ENCODE results near the gene APLP2. TPM values are rescaled to one million over a fixed set of nuclear protein-coding genes. Genes with fewer than 3 reads are reported as not detected.
"Not testable (repeated sequence)": the region's sequence is repeated elsewhere in the genome, so short reads cannot be mapped to it uniquely, and the experiment has no call there.

Gene APLP2
- total and polyA plus RNA-seq, 3 donors from 2014 or later, result 105 to 159 (median 130) TPM

GRCh38 chr11:130101661-130102060 is 32.0 kb downstream of the APLP2 start:
- no peak for DNase-seq
- peaks cover 16% of the 10 kb centered on the region for H3K4me1 ChIP-seq
- H3K9me3 ChIP-seq, result no peaks in the 10 kb centered on the region
- WGBS, 2 donors, result 92 to 93% methylated on average over 5 of the region's 5 CpGs
- H3K27ac ChIP-seq, result no peak overlapping the region
- intact Hi-C loops (cut with DNase I; ENCODE audit: low total_unique reads), result no loop called here
- TF ChIP-seq POLR2A (IDR thresholded peaks at IDR 0.05), result no peak
- TF ChIP-seq, protein P1, sequence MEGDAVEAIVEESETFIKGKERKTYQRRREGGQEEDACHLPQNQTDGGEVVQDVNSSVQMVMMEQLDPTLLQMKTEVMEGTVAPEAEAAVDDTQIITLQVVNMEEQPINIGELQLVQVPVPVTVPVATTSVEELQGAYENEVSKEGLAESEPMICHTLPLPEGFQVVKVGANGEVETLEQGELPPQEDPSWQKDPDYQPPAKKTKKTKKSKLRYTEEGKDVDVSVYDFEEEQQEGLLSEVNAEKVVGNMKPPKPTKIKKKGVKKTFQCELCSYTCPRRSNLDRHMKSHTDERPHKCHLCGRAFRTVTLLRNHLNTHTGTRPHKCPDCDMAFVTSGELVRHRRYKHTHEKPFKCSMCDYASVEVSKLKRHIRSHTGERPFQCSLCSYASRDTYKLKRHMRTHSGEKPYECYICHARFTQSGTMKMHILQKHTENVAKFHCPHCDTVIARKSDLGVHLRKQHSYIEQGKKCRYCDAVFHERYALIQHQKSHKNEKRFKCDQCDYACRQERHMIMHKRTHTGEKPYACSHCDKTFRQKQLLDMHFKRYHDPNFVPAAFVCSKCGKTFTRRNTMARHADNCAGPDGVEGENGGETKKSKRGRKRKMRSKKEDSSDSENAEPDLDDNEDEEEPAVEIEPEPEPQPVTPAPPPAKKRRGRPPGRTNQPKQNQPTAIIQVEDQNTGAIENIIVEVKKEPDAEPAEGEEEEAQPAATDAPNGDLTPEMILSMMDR (IDR thresholded peaks at IDR 0.05), result no peak
- H3K36me3 ChIP-seq (ENCODE audit: low read depth, missing control alignments), result no peaks in the 10 kb centered on the region
- H3K4me3 ChIP-seq, result no peak overlapping the region
- no peaks in the 10 kb centered on the region for H3K27me3 ChIP-seq

DNA sequence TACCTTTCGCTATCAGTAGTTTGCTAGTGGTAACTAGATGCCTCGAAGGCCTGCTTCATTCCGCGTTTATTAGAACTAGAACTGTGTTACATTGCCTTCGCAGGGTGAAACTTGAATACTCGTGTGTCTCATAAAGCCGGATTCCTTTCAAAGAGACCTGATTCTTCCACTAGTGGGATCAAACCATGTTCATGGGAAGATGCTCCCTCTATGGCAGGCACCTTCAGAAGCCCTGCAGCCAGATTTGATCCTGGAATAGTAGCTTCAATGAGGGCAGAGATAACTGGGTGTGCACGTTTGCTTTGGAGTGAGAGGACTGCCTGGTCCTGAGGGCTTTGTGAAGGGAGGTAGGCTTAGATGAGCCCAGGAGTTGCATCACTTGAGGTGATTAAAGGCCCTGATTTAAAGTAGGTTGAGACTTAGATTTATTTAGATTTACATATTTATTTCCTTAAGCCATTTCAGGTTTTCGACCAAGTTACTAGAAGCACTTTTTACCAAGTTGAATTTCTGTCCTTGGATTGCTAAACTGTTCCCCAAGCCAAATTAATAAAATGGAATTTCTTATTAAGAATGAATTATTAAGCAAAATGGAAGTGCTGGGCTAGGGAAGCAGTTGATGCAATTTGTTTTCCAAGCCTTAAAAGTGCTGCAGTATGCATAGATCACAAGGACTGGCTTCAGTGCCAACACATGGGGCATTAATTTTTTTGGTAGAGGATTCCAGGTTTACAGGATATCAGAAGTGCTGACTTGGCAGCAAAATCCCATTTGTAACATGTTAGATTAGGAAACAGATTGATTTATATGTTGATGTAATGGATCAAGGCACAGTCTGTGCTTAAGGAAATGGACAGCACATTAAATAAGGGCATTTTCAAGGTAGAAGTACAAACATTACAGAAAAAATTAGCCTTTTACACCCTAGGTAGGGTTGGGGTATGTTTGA is 32.9 kb downstream of the APLP2 start:
- Histone ChIP-seq H3K9me3 (no peaks in the 10 kb centered on the region), H3K27ac (no peak overlapping the region), H3K27me3 (no peaks in the 10 kb centered on the region), H3K4me1 (peaks cover 16% of the 10 kb centered on the region), H3K36me3 (ENCODE audit: low read depth, missing control alignments) (no peaks in the 10 kb centered on the region), H3K4me3 (no peak overlapping the region)
- intact Hi-C loops (cut with DNase I; ENCODE audit: low total_unique reads), result no loop called here
- TF ChIP-seq, protein P1 (IDR thresholded peaks at IDR 0.05), result no peak
- no peak for TF ChIP-seq POLR2A (IDR thresholded peaks at IDR 0.05)
- no peak for DNase-seq
- 74 to 87% methylated on average over 9 of the region's 9 CpGs for WGBS, 2 donors

- Histone ChIP-seq H3K4me3 (no peak overlapping the region), H3K27ac (no peak overlapping the region), H3K27me3 (no peaks in the 10 kb centered on the region), H3K36me3 (ENCODE audit: low read depth, missing control alignments) (no peaks in the 10 kb centered on the region), H3K4me1 (peaks cover 16% of the 10 kb centered on the region), H3K9me3 (no peaks in the 10 kb centered on the region)
- no peak for TF ChIP-seq POLR2A (IDR thresholded peaks at IDR 0.05)
- TF ChIP-seq, protein P1 (IDR thresholded peaks at IDR 0.05), result no peak
- DNase-seq, result no peak
- WGBS, 2 donors, result 45 to 46% methylated on average over 5 of the region's 5 CpGs
- intact Hi-C loops (cut with DNase I; ENCODE audit: low total_unique reads), result no loop called here
Observed at GRCh38 chr11:130103296-130103814, 33.7 kb downstream of the APLP2 start.

DNA sequence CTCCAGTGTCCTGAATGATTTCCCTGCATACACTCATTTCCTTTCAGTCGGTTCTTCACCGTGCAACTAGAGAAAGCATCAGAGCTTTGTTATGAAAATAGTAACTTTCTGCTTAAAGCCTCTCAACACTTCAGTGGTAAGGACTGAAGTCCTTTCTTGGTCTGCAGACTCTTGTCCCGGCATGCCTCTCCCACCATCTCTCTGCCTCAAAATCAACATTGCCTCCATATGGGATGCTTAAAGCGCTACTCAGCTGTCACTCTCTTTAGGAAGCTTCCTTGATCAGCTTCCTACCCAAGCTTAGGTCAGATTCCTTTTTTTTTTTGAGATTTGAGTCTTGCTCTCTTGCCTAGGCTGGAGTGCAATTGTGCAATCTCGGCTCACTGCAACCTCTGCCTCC is 36.7 kb downstream of the APLP2 start:
- Histone ChIP-seq H3K27me3 (no peaks in the 10 kb centered on the region), H3K4me3 (no peak overlapping the region), H3K27ac (no peak overlapping the region), H3K36me3 (ENCODE audit: low read depth, missing control alignments) (no peaks in the 10 kb centered on the region), H3K9me3 (no peaks in the 10 kb centered on the region), H3K4me1 (peaks cover 16% of the 10 kb centered on the region)
- intact Hi-C loops (cut with DNase I; ENCODE audit: low total_unique reads), result no loop called here
- 97 to 99% methylated on average over 5 of the region's 5 CpGs for WGBS, 2 donors
- DNase-seq, result no peak
- TF ChIP-seq, protein P1 (IDR thresholded peaks at IDR 0.05), result no peak
- TF ChIP-seq POLR2A (IDR thresholded peaks at IDR 0.05), result no peak

GRCh38 chr11:130108671-130109070 is 39.0 kb downstream of the APLP2 start:
- intact Hi-C loops (cut with DNase I; ENCODE audit: low total_unique reads); H3K4me3 ChIP-seq; DNase-seq; H3K36me3 ChIP-seq (ENCODE audit: low read depth, missing control alignments); H3K9me3 ChIP-seq; H3K27ac ChIP-seq; H3K4me1 ChIP-seq; H3K27me3 ChIP-seq: not testable (repeated sequence)
- 90 to 95% methylated on average over 4 of the region's 4 CpGs for WGBS, 2 donors

Measured in testis (tissue), 3 donors.